ENCODE results near the gene CXCL13.
"Not testable (repeated sequence)": the region's sequence is repeated elsewhere in the genome, so short reads cannot be mapped to it uniquely, and the experiment has no call there.

Gene CXCL13

GRCh38 chr4:77605210-77605902, at the start of gene CXCL13:
CXCL13 (plus strand) TSS chr4:77605820; CDS start chr4:77605866, 46 bp downstream.
- DNase-seq = no peak

DNA sequence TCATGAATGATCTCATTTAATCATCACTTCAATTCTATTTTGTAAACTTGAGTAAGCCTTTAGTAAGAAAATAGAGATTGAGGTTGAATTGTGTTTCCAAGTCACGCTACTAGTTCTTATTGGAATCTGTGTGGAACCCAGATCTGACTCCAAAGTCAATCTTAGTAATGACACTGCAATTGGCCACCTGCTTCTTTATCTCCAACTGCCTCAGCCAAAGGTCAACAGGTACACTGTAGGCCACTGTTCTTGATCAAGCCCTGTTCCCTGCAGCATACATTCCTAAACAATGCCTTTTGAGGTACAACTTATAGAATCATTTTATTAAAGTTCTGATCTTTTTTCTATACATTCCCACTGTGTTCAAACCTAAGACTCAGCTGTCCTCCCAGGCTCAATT, 45.5 kb upstream of the CXCL13 start:
- DNase-seq = no peak

DNA sequence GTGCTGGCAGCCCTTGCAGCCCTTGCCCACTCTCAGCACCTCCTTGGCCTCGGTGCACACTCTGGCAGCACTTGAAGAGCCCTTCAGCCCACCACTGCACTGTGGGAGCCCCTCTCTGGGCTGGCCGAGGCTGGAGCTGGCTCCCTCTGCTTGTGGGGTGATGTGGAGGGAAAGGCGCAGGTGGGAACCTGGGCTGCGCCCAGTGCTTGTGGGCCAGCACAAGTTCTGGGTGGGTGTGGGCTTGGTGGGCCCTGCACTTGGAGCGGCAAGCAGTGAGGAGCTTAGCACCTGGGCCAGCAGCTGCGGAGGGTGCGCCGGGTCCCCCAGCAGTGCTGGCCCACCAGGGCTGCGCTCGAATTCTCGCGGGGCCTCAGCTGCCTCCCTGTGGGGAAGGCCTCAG, 43.9 kb upstream of the CXCL13 start:
- DNase-seq = not testable (repeated sequence)

DNA sequence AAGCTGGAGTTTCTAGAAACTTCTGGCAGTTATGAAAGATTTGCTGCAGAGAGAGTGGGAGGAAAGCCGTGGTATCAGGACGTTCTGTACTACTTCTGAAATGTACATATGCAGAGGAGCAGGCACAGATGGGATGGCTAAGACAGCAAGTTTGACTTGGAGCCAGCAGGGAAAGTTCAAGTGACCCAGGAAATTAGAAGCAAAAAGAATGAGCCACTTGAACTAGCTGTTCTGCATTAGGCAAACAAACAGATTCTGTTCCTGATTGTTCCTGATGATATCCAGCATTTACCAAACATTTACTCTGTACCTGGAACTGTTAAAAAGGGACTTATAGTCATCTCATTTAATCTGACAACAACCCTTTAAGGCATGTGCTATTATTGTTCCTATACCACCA, 41.4 kb upstream of the CXCL13 start:
- no peak for DNase-seq

GRCh38 chr4:77566148-77566547, 39.5 kb upstream of the CXCL13 start:
- DNase-seq = no peak

DNA sequence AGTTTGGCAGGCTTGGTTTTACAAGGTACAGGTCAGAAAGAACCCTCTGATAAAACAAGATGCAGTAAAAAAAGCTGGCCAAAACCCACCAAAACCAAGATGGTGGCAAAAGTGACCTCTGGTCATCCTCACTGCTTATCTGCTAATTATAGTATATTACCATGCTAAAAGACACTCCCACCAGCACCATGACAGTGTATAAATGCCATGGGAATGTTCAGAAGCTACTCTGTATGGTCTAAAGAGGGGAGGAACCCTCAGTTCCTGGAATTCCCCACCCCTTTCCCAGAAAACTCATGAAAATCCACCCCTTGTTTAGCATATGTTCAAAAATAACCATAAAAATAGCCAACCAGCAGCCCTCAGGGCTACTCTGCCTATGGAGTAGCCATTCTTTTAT, 38.1 kb upstream of the CXCL13 start:
- no peak for DNase-seq

DNA sequence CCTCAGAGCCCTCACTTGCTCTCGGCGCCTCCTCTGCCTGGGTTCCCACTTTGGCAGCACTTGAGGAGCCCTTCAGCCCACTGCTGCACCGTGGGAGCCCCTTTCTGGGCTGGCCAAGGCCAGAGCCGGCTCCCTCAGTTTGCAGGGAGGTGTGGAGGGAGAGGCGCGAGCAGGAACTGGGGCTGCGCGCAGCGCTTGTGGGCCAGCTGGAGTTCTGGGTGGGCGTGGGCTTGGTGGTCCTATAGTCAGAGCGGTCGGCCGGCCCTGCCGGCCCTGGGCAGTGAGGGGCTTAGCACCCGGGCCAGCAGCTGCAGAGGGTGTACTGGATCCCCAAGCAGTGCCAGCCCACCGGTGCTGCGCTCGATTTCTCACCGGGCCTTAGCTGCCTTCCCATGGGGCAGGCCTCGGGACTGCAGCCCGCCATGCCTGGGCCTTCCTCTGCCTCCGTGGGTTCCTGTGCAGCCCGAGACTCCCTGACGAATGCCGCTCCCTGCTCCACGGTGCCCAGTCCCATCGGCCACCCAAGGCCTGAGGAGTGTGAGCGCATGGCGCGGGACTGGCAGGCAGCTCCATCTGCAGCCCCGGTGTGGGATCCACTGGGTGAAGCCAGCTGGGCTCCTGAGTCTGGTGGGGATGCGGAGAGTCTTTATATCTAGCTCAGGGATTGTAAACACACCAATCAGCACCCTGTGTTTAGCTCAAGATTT, 35.0 kb upstream of the CXCL13 start:
- DNase-seq = not testable (repeated sequence)

DNA sequence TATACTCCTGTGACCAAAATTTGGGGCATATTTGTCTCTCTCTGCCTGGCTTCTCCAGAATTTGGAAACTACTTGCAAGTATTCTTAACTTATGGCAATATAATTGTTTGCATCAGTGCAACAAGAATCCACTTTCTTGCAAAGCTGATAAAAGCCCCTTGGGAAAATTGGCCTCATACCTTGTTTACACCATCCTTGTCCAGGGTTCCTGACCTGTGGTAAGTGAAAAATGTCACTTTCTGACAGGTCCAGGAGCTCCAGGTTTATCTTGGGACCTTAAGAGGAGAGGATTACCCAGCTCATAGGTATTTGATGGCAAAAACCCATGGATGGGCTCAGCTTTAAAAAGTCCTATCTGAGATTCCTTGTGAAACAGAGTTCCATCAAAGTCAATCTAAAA, 29.3 kb upstream of the CXCL13 start:
- no peak for DNase-seq

DNA sequence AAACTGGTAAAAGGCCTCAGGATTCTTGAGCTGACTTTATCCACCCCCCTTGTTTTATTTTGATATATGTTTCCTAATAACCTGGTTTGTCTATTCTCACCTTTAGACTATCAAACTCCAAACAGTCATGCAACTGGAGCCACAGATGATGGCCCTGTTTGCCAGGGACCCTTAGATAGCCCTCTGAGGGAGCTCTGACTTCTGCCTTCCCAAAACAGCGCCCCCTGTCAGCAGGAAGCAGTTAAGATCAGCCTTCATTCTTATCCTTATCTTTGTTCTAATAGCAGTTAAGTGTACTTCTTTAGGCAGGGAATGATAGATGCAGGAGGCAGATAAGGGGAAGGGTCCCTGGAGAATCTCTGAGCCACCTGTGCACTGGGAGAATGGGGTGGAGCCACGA, 27.5 kb upstream of the CXCL13 start:
- DNase-seq = no peak

DNA sequence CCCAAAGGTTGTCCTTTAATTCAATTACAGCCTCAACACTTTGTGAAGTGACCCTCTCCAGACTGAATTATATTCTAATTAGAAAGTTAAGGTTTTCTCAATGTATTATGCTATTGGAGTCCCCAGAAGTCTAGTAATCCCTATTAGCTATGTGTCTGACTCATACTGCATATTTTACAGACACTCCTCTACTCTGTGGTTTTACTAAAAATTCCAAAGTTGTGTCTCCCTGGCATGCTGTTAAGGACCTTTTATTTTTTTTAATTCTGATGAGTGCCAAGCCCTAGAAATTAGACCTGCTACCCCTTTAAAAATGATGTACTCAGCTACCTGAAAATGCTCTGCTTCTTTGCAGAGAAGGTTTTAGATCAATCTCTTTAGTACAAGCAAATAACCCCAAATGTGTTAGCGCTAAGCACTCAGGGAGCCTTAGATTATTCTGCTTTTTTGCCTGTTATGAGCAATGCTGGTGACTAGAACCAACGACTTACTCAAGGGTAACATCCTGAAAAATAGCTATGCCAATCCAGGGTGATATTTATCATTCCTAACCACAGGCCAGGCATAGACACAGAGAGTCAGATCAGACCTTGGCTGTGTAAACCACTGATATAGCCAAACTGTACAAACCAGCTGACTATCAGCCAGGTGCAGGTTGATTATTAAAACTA, 26.1 kb upstream of the CXCL13 start:
- DNase-seq = no peak

GRCh38 chr4:77581724-77582123, 23.9 kb upstream of the CXCL13 start:
- DNase-seq = no peak

DNA sequence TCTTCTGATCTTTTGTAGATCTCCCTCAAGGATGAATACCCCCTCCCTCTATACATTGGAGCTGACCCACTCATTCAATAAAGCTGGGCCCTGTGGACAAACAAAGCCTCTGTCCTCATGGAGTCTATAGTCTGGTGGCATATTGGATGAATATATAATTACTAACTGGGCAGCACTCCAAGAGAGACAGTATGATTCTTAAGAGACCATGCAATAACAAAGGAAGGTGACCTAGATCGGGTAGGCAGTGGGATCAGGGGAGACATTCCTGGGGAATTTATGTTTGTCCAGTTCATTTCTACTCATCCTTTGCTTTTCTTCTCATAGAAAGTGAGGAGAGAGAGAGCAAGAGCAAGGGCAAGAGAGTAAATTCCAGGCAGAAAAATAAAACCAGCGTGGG, 23.5 kb upstream of the CXCL13 start:
- no peak for DNase-seq

GRCh38 chr4:77582711-77583110, 22.9 kb upstream of the CXCL13 start:
- no peak for DNase-seq

DNA sequence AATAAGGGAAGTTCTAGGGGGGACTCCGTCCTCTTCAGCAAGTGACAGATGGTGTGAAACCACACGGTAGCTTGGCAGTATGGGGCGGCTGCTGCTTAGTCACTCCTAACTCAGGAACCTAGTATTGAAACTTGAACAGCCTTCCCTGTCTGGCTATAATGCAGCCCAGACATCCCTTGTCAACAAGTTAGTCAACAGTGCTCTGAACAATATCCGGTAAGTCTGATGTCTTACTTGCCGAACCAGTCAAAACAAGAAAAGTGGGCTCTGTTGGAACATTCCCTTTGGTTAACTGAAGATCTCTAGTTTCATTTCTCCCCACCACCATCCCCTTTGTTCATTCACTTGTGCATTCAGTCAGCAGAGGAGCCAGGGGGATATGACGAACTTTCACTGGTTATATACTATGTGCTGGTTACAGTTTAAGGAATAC, 18.7 kb upstream of the CXCL13 start:
- no peak for DNase-seq

DNA sequence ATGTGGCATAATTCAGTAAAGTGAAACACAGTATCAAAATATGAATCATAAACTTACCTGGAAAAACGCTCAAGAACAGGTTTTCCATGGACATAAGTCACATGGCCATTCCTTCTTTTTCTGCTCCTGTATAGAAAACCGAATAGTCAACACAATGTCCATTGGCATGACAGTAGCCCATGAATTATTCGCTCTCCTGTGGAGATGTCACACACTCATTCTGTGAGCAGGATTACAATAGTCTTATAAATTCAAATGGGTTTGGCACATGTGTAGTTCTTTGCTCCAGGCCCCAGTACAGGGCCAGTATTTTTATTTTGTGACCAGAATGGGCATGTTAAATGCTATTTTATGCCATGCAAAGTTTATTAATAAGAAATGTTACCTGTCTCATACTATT, 15.1 kb upstream of the CXCL13 start:
- no peak for DNase-seq

DNA sequence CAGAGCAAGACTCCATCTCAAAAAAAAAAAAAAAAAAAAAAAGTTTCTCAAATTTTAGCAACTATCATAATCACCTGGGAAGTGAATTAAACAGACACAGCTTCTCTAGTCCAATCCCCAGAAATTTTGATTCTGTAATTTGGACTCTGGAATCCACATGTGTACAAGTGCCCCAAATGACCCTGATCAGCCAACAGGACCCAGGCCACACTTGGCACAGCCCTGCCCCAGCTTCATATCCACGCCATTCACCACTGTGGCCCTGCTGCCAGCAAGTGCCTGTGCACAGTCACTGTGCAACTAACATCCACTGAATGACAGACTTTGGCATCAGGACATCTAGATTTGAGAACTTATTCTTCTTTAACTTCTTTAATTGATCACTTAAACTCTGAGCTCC, 14.1 kb upstream of the CXCL13 start:
- DNase-seq = no peak

DNA sequence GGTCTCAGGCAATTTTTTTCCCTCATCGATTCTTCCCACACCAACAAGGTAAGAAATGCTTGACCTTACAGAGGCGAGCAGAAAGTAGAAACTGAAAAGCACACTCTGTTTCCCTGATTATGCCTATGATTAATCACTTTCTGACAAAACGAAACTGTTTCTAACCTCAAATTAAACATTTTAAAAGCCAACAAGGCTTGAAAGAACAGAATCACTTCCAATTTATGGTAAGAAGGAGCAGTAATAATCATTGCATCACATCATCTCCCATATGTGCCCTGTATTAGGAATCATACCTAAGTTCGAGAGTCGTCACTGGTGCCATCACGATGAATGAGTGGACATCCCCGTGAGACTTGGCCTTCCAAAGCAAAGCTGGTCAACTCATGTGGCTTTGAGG, 12.5 kb upstream of the CXCL13 start:
- DNase-seq = no peak

- DNase-seq = no peak
Observed at GRCh38 chr4:77593993-77594392, 11.6 kb upstream of the CXCL13 start.

- no peak for DNase-seq
Observed at GRCh38 chr4:77595364-77595973, 10.2 kb upstream of the CXCL13 start.

DNA sequence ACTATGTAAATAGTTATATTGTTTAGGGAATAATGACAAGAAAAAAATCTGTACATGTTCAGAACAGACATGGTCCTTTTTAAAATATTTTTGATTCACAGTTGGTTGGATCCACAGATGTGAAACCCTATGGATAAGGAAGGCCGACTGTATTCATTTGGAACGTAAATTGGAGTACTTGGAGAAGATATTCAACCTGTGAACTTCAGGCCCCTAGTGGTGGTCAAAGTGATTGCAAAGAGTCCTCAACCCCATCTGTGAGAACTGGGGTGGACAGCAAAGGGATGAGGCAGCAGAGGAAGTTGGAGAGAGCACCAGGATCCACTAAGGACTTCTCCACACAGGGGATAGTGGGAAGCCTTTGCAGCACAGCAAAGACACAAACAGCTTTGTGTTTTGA, 6.2 kb upstream of the CXCL13 start:
- DNase-seq = no peak

GRCh38 chr4:77600521-77601451, 4.8 kb upstream of the CXCL13 start:
- DNase-seq = no peak

- no peak for DNase-seq
Observed at GRCh38 chr4:77601614-77602187, 3.9 kb upstream of the CXCL13 start.
